Kidney (tissue), 14 donors: ENCODE data around the gene ARID1B. TPM values are rescaled to one million over a fixed set of nuclear protein-coding genes. Genes with fewer than 3 reads are reported as not detected.

Experiments
- DNase-seq, 5 donors: peaks; one replicate each; pipeline ENCODE4 v3.0.0-alpha.2; 2013 to 2020
- FAIRE-seq: peaks from 2 replicates; lab custom pipeline; 2012; peaks lifted over from hg19 to GRCh38; lab: Jason Lieb, UNC
- H3K27ac ChIP-seq, 2 donors: one replicate each; pipeline ENCODE4 v1.7.0; 2013; ENCODE audit warnings: low read depth in 2 of 2, low read length in 2 of 2, inconsistent platforms in 1 of 2
- H3K27me3 ChIP-seq: one replicate; pipeline ENCODE4 v1.7.1; 2013; ENCODE audit warnings: low read length, inconsistent platforms; ENCODE audit not compliant: control insufficient read depth, insufficient read depth
- H3K36me3 ChIP-seq, 3 donors: one replicate each; pipeline versions ENCODE4 v1.7.0 to v1.7.1; 2013; ENCODE audit warnings: low read length in 3 of 3, control low read depth in 1 of 3, inconsistent platforms in 1 of 3; ENCODE audit not compliant: insufficient read depth in 3 of 3, control insufficient read depth in 2 of 3
- H3K4me1 ChIP-seq, 3 donors: one replicate each; pipeline versions ENCODE4 v1.7.0 to v1.7.1; 2013; ENCODE audit warnings: low read length in 3 of 3, inconsistent platforms in 1 of 3, low read depth in 1 of 3; ENCODE audit not compliant: control insufficient read depth in 2 of 3, insufficient read depth in 2 of 3
- H3K4me3 ChIP-seq, 3 donors: one replicate each; pipeline versions ENCODE4 v1.7.0 to v1.8.1; 2013; ENCODE audit warnings: low read length in 3 of 3, control low read depth in 1 of 3, inconsistent platforms in 1 of 3
- H3K9ac ChIP-seq, 3 donors: one replicate each; pipeline versions ENCODE4 v1.7.0 to v1.7.1; 2013; ENCODE audit warnings: low read length in 3 of 3, control low read depth in 1 of 3, inconsistent platforms in 1 of 3
- H3K9me3 ChIP-seq, 3 donors: one replicate each; pipeline versions ENCODE4 v1.7.0 to v1.7.1; 2013; ENCODE audit warnings: low read length in 3 of 3, control low read depth in 1 of 3, inconsistent platforms in 1 of 3; ENCODE audit not compliant: control insufficient read depth in 2 of 3, insufficient read depth in 1 of 3
- intact Hi-C: fragments of 100-400 bp; cut with DNase I; formaldehyde crosslinking; loops from one replicate; pipeline ENCODE4 v1.11.1; 2022
- polyA plus RNA-seq: library from polyadenylated mRNA; stranded (reverse); fragments of 350-450 nt; fragmentation: Illumina TruSeq; extraction: RNeasy Lipid Tissue Mini Kit (QIAGEN cat#74804); gene quantifications from one replicate; pipeline ENCODE4 v1.2.3, GENCODE V29; 2014; ENCODE audit warnings: low read depth, low replicate concordance; ENCODE audit not compliant: insufficient read depth
- total RNA-seq: library from RNA; stranded (reverse); fragmentation: NEBNext Ultra II Directional; extraction: Animal tissue kit (Norgen Biotek cat#: 25700); gene quantifications from one replicate; pipeline ENCODE4 v1.2.1, GENCODE V29; 2021
- TF ChIP-seq, protein P1 (sequence below): IDR thresholded peaks from 3 replicates; pipeline ENCODE4 v1.5.1; 2012; ENCODE audit warnings: mild to moderate bottlenecking, moderate library complexity, borderline replicate concordance; ENCODE audit not compliant: insufficient read depth; ENCODE audit errors: extremely low read depth
- donor health status: control.
- donor health status: control.
- donor health status: control.
- donor health status: control.
- donor health status: control.
- donor health status: DM: yes; HTN: yes; CAD: no.
- donor health status: Normal renal cell carcinoma (clear cell type).

Gene ARID1B
- total and polyA plus RNA-seq, 2 donors from 2014 or later: 16.4 to 110 TPM

DNA sequence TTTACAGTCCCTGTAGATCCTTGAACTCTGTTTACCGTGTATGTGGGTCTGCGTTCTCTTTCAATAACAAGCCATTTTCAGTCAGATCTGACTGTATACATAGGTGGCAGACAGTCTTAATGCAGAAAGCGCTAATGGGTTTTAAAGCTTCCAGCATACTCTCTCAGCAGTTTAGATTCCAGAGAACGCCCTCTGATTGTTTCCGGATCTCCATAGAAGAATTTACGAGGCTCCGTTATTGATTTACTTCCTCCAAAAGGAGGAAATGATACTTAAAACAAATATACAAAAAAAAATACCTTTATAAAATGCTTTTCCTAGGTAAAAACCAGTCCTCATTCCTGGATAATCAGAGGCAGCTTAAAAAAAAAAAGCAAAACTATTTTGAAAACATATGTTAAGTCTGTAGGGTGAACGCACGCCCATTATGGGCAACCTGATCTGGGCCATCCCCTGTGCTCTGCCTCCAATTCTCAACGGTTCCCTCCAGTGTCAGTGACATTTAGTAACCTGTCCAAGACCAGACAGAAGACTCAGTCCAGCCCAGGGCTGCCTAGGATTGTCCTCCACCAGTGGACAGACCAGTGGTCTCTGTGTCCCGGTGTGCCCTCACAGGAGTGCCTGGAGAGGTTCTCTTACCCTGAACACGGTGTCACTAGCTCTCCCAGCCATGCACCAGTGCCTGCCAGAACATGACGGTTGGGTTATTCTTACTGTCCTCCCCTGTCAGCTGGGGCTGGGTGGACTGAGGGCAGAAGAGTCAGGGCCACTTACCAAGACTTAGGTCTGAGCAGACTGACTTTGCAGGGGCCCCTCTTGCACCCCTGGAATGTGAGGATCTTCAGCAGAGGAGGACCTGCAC, 217.3 kb downstream of the ARID1B start:
- H3K27me3 ChIP-seq: no peaks in the 10 kb centered on the region
- peaks cover 3 to 13% (median 9%) of the 10 kb centered on the region in 3 donors for H3K4me1 ChIP-seq
- H3K36me3 ChIP-seq: no peaks in the 10 kb centered on the region
- no peak for FAIRE-seq
- TF ChIP-seq, protein P1, sequence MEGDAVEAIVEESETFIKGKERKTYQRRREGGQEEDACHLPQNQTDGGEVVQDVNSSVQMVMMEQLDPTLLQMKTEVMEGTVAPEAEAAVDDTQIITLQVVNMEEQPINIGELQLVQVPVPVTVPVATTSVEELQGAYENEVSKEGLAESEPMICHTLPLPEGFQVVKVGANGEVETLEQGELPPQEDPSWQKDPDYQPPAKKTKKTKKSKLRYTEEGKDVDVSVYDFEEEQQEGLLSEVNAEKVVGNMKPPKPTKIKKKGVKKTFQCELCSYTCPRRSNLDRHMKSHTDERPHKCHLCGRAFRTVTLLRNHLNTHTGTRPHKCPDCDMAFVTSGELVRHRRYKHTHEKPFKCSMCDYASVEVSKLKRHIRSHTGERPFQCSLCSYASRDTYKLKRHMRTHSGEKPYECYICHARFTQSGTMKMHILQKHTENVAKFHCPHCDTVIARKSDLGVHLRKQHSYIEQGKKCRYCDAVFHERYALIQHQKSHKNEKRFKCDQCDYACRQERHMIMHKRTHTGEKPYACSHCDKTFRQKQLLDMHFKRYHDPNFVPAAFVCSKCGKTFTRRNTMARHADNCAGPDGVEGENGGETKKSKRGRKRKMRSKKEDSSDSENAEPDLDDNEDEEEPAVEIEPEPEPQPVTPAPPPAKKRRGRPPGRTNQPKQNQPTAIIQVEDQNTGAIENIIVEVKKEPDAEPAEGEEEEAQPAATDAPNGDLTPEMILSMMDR: no peak
- H3K9me3 ChIP-seq: no peaks in the 10 kb centered on the region
- no peak overlapping the region for H3K9ac ChIP-seq
- H3K4me3 ChIP-seq: no peak overlapping the region
- no peak overlapping the region for H3K27ac ChIP-seq
- intact Hi-C loops: no loop called here
- peak in 2 of 5 donors; percentile 51 to 54 for DNase-seq

DNA sequence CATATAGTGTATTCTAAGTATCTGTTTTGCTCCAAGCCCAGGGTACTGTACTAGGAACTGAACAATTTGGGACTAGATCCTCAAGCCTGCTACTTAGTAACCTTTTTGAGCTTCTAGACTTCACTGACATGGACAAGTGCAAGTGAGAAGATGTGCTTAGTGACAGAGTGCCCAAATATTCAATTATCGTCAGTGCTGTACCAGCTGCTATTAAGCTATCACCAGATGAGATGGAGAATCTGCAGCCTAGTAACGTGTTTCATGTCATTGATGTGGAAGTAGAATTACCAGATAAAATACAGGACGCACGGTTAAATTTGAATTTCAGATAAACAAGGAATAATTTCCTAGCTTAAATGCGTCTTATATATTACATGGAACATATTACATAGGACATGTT, 218.3 kb downstream of the ARID1B start:
- Histone ChIP-seq H3K9ac (no peak overlapping the region), H3K27me3 (no peaks in the 10 kb centered on the region), H3K4me1 (peaks cover 3 to 13% (median 9%) of the 10 kb centered on the region in 3 donors), H3K4me3 (no peak overlapping the region), H3K27ac (no peak overlapping the region), H3K36me3 (no peaks in the 10 kb centered on the region), H3K9me3 (no peaks in the 10 kb centered on the region)
- TF ChIP-seq, protein P1: no peak
- FAIRE-seq (no peak), DNase-seq (no peak)
- intact Hi-C loops: no loop called here

DNA sequence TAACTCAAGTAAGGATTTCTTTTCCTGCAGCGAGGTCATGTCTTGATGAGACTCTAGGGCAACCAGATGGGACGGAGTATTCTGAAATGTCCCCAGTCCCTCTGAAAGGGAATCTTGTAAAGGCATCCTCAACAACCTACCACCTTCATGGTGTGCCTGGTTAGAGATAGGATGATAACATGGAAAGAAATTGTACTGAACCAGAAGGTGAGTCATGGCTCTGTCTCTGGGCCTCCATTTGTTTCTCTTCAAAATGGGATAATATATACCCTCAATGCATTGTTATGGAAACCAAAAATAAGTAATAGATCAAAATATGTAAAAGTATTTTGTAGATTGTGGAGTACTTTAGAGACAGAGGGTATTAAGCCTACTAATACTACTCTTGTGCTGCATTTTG, 219.1 kb downstream of the ARID1B start:
- no peak for FAIRE-seq
- TF ChIP-seq, protein P1: no peak

More for the DNA sequence above, 219.1 kb downstream of the ARID1B start:
- Histone ChIP-seq H3K27me3 (no peaks in the 10 kb centered on the region), H3K9ac (no peak overlapping the region), H3K4me1 (peaks cover 3 to 13% (median 9%) of the 10 kb centered on the region in 3 donors), H3K4me3 (no peak overlapping the region), H3K9me3 (no peaks in the 10 kb centered on the region), H3K36me3 (no peaks in the 10 kb centered on the region), H3K27ac (no peak overlapping the region)
- intact Hi-C loops: no loop called here
- DNase-seq: no peak
